CD4-positive, alpha-beta T cell treated with Interleukin-1 beta for 1 hour (primary cell): Measurements from ENCODE around the gene ZNF664.
A peak's percentile ranks its signal among the peaks of the same experiment; 100 is the strongest.
"Not testable (repeated sequence)": the region's sequence is repeated elsewhere in the genome, so short reads cannot be mapped to it uniquely, and the experiment has no call there.

Source experiments
- DNase-seq, 2 donors: peaks; one replicate each; pipeline ENCODE4 v3.0.0-alpha.2; 2020 to 2022

ZNF664 gene

GRCh38 chr12:123941624-123942237 is 31.3 kb upstream of the ZNF664 start:
- DNase-seq = peak in 1 of 2 donors; percentile 34

GRCh38 chr12:123942238-123942653 is 30.8 kb upstream of the ZNF664 start:
- DNase-seq = no peak

GRCh38 chr12:123942911-123943648 is 29.9 kb upstream of the ZNF664 start:
- DNase-seq = no peak

- DNase-seq = no peak
These were observed 29.2 kb upstream of the ZNF664 start for GRCh38 chr12:123943816-123944215.

- no peak for DNase-seq
These were observed 28.3 kb upstream of the ZNF664 start for GRCh38 chr12:123944696-123945095.

GRCh38 chr12:123945287-123946151 is 27.5 kb upstream of the ZNF664 start:
- no peak for DNase-seq

GRCh38 chr12:123946152-123946515 is 26.9 kb upstream of the ZNF664 start:
- DNase-seq = no peak

GRCh38 chr12:123946516-123947505 is 26.2 kb upstream of the ZNF664 start:
- DNase-seq = not testable (repeated sequence)

- not testable (repeated sequence) for DNase-seq
These were observed 25.5 kb upstream of the ZNF664 start for GRCh38 chr12:123947531-123947930.

- DNase-seq = no peak
These were observed 24.6 kb upstream of the ZNF664 start for GRCh38 chr12:123948401-123948795.

GRCh38 chr12:123948796-123949769 is 23.9 kb upstream of the ZNF664 start:
- DNase-seq = no peak

- no peak for DNase-seq
These were observed 23.2 kb upstream of the ZNF664 start for GRCh38 chr12:123949770-123950165.

- DNase-seq = no peak
These were observed 22.3 kb upstream of the ZNF664 start for GRCh38 chr12:123950476-123951349.

- DNase-seq = no peak
These were observed 21.5 kb upstream of the ZNF664 start for GRCh38 chr12:123951467-123951866.

GRCh38 chr12:123952037-123952436 is 21.0 kb upstream of the ZNF664 start:
- DNase-seq = no peak

- DNase-seq = no peak
These were observed 18.2 kb upstream of the ZNF664 start for GRCh38 chr12:123954647-123955350.

- DNase-seq = no peak
These were observed 16.8 kb upstream of the ZNF664 start for GRCh38 chr12:123956249-123956648.

- no peak for DNase-seq
These were observed 15.8 kb upstream of the ZNF664 start for GRCh38 chr12:123957196-123957595.

GRCh38 chr12:123958462-123958861 is 14.6 kb upstream of the ZNF664 start:
- no peak for DNase-seq
